Body of pancreas (tissue), 4 donors: ENCODE data around the gene PIK3AP1.

Source experiments
- POLR2A ChIP-seq, 3 donors: fragments of 450-650 bp; IDR thresholded peaks; one replicate each; pipeline ENCODE4 v1.6.1; 2016; ENCODE audit warnings: antibody characterized with exemption in 3 of 3, mild to moderate bottlenecking in 2 of 3
- TF ChIP-seq, protein P1 (sequence below), 7 experiments: fragments of 450-650 bp in 4 of 7; fragments of 200-600 bp in 3 of 7; sonication (generic) in 3 of 7; IDR thresholded peaks; one replicate each; pipeline ENCODE4 v1.5.1; 2016 to 2019; ENCODE audit warnings: antibody characterized with exemption in 7 of 7

DNA sequence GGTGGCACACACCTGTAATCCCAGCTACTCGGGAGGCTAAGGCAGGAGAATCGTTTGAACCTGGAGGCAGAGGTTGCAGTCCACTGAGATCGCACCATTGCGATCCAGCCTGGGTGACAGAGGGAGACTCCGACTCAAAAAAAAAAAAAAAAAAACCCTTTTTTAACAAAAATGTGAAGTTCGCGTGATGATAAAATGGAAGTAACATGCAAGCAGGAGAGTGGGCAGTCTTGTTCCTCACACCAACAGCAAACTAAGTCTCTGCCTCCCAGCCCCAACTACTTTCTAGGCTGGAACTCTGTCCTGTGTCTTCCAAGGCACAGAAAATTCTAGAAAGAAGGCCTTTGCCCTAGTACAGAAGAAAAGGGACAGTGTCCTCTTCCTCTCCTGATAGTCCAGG, 11.3 kb downstream of the PIK3AP1 start:
- TF ChIP-seq, protein P1, sequence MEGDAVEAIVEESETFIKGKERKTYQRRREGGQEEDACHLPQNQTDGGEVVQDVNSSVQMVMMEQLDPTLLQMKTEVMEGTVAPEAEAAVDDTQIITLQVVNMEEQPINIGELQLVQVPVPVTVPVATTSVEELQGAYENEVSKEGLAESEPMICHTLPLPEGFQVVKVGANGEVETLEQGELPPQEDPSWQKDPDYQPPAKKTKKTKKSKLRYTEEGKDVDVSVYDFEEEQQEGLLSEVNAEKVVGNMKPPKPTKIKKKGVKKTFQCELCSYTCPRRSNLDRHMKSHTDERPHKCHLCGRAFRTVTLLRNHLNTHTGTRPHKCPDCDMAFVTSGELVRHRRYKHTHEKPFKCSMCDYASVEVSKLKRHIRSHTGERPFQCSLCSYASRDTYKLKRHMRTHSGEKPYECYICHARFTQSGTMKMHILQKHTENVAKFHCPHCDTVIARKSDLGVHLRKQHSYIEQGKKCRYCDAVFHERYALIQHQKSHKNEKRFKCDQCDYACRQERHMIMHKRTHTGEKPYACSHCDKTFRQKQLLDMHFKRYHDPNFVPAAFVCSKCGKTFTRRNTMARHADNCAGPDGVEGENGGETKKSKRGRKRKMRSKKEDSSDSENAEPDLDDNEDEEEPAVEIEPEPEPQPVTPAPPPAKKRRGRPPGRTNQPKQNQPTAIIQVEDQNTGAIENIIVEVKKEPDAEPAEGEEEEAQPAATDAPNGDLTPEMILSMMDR (IDR thresholded peaks at IDR 0.05), result no peak
- TF ChIP-seq POLR2A (IDR thresholded peaks at IDR 0.05), result no peak
